ENCODE results near the gene PTER. TPM values are rescaled to one million over a fixed set of nuclear protein-coding genes. Genes with fewer than 3 reads are reported as not detected.

The PTER gene
- total and polyA plus RNA-seq, 2 of the 4 experiments (the other 2 are of a cell fraction): 1.9 to 5.0 TPM

DNA sequence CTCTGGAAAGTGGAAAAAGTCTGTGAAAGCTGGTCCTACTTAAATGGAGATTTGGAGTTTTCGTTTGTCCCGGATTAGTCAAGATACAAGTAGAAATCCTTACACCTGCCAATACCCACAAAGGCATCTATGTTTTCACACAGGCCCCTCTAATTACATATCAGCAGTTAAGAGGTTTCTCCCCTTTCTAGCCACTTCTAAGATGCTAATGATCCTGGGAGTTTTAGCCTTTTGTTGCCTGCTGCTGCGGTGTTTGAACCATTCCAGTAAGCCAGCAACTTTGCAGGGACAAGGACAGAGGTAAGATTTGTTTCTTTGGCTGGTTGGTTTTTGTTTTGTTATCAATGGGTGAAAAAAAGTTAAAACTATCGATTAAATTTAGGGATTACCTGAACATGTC lies 90.6 kb downstream of the PTER start:
- no peak for TF ChIP-seq BHLHE40 (IDR thresholded peaks at IDR 0.05; ENCODE audit: low read depth, low read length)
- TF ChIP-seq, protein P1, sequence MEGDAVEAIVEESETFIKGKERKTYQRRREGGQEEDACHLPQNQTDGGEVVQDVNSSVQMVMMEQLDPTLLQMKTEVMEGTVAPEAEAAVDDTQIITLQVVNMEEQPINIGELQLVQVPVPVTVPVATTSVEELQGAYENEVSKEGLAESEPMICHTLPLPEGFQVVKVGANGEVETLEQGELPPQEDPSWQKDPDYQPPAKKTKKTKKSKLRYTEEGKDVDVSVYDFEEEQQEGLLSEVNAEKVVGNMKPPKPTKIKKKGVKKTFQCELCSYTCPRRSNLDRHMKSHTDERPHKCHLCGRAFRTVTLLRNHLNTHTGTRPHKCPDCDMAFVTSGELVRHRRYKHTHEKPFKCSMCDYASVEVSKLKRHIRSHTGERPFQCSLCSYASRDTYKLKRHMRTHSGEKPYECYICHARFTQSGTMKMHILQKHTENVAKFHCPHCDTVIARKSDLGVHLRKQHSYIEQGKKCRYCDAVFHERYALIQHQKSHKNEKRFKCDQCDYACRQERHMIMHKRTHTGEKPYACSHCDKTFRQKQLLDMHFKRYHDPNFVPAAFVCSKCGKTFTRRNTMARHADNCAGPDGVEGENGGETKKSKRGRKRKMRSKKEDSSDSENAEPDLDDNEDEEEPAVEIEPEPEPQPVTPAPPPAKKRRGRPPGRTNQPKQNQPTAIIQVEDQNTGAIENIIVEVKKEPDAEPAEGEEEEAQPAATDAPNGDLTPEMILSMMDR (conservative IDR thresholded peaks at IDR 0.05; ENCODE audit: low read depth, low read length): no peak
- Histone ChIP-seq H3K23ac (ENCODE audit: low read depth, low read length) (no peak overlapping the region), H3K4me1 (ENCODE audit: control insufficient read depth, insufficient read depth, low read length) (no peaks in the 10 kb centered on the region), H3K9me1 (ENCODE audit: insufficient read depth, low read length) (no peaks in the 10 kb centered on the region), H2BK5ac (ENCODE audit: low read depth, low read length, poor library complexity, severe bottlenecking) (no peak overlapping the region), H2AFZ (replicated peaks; ENCODE audit: low read length, poor library complexity) (no peak overlapping the region), H2BK20ac (ENCODE audit: low read depth, low read length) (no peak overlapping the region), H2AK5ac (ENCODE audit: low read depth, low read length) (no peak overlapping the region), H3K27ac (ENCODE audit: insufficient read depth, low read length) (no peak overlapping the region), H2AK9ac (replicated peaks; ENCODE audit: low read depth, low read length, poor library complexity) (no peak overlapping the region), H3K36me3 (ENCODE audit: control insufficient read depth, insufficient read depth, low read length) (no peaks in the 10 kb centered on the region), H3K4me3 (ENCODE audit: insufficient read depth, low read depth, low read length) (no peak overlapping the region), H3K9me3 (ENCODE audit: control insufficient read depth, insufficient read depth, low read length) (no peaks in the 10 kb centered on the region), H3K4ac (ENCODE audit: low read depth, low read length) (no peak overlapping the region), H3K56ac (ENCODE audit: extremely low read depth, insufficient read depth, low read length) (no peak overlapping the region), H3K79me1 (ENCODE audit: low read depth in 1 of 2, low read length in 2 of 2) (no peaks in the 10 kb centered on the region), H4K8ac (ENCODE audit: low read depth in 2 of 2, low read length in 2 of 2) (no peak overlapping the region), H3K14ac (replicated peaks; ENCODE audit: low read depth, low read length) (no peak overlapping the region), H2BK15ac (ENCODE audit: low read depth, low read length) (no peak overlapping the region), H2BK120ac (ENCODE audit: low read depth, low read length) (no peak overlapping the region), H3K4me2 (ENCODE audit: low read depth, low read length) (no peak overlapping the region), H4K5ac (ENCODE audit: low read depth, low read length) (no peak overlapping the region), H3K18ac (ENCODE audit: low read depth, low read length) (no peak overlapping the region), H4K20me1 (ENCODE audit: insufficient read depth, low read length) (no peaks in the 10 kb centered on the region), H3K27me3 (ENCODE audit: control insufficient read depth, insufficient read depth, low read length) (peaks cover 21% of the 10 kb centered on the region), H4K91ac (ENCODE audit: insufficient read depth, low read depth, low read length) (no peak overlapping the region), H3K9ac (ENCODE audit: low read depth, low read length) (no peak overlapping the region)
- ATAC-seq (ENCODE audit: low read depth) (no peak), DNase-seq (no peak)
- ChIA-PET POLR2A (ENCODE audit: unreplicated experiment) (no interaction called here), CTCF (interaction anchor here (1.2 kb wide), 1 partner anchor 17 kb away, joined by 5 read pairs; no protein-coding TSS in a partner anchor)
- in situ Hi-C loops (cut with MboI; ENCODE audit: low sequenced_read_pairs): no loop called here
- BruUV-seq (replicated peaks): no TSS peak
- WGBS, 2 experiments (ENCODE audit: extremely low coverage in 2 of 2, insufficient read length in 1 of 2): no CpG with 5 or more reads among the region's 4 CpGs
- dilution Hi-C loops (cut with HindIII; ENCODE audit: low sequenced_read_pairs, unreplicated experiment): no loop called here
- intact Hi-C loops (cut with micrococcal nuclease): no loop called here
